IMR-90 (cell line): ENCODE data around the gene MARF1.

Experiments used
- BHLHE40 ChIP-seq: fragments of 150-350 bp; IDR thresholded peaks from 2 replicates; pipeline ENCODE4 v1.6.1; 2016; ENCODE audit warnings: mild to moderate bottlenecking, low read depth, low read length
- CEBPB ChIP-seq: IDR thresholded peaks from 2 replicates; pipeline ENCODE4 v1.6.1; 2012; ENCODE audit warnings: low read depth, low read length, improper control_type of control experiment
- CHD1 ChIP-seq: IDR thresholded peaks from 2 replicates; pipeline ENCODE4 v1.6.1; 2012; ENCODE audit warnings: low read depth, low read length, improper control_type of control experiment
- CTCF ChIP-seq: conservative IDR thresholded peaks from 2 replicates; pipeline ENCODE4 v1.5.1; 2012; ENCODE audit warnings: mild to moderate bottlenecking, low read depth, low read length, improper control_type of control experiment
- FOS ChIP-seq: fragments of 150-350 bp; IDR thresholded peaks from 2 replicates; pipeline ENCODE4 v1.6.1; 2016; ENCODE audit warnings: low read depth, low read length
- MAFK ChIP-seq: IDR thresholded peaks from 2 replicates; pipeline ENCODE4 v1.6.1; 2012; ENCODE audit warnings: low read depth, low read length, improper control_type of control experiment
- POLR2A ChIP-seq: IDR thresholded peaks from 2 replicates; pipeline ENCODE4 v1.6.1; 2012; ENCODE audit warnings: mild to moderate bottlenecking, low read depth, low read length
- RCOR1 ChIP-seq: IDR thresholded peaks from 2 replicates; pipeline ENCODE4 v1.6.1; 2012; ENCODE audit warnings: mild to moderate bottlenecking, low read length, improper control_type of control experiment; ENCODE audit not compliant: insufficient replicate concordance
- RFX5 ChIP-seq: IDR thresholded peaks from 2 replicates; pipeline ENCODE4 v1.8.0; 2012; ENCODE audit warnings: low read depth, mild to moderate bottlenecking, low read length, moderate library complexity

- no peak for TF ChIP-seq CTCF
- no peak for TF ChIP-seq POLR2A
- TF ChIP-seq BHLHE40, result peak; percentile 35; the same call in 1 of the 2 replicates
- TF ChIP-seq CHD1, result no peak
- no peak for TF ChIP-seq RCOR1
- TF ChIP-seq FOS, result peak; percentile 34; the same call in 1 of the 2 replicates
- TF ChIP-seq RFX5, result no peak
- no peak for TF ChIP-seq MAFK
- peak; percentile 68 for TF ChIP-seq CEBPB
Measured at GRCh38 chr16:15618392-15618791, 24.6 kb downstream of the MARF1 start.
